Measurements from ENCODE around the gene IL9.
"Not testable (repeated sequence)": the region's sequence is repeated elsewhere in the genome, so short reads cannot be mapped to it uniquely, and the experiment has no call there.

Gene IL9

DNA sequence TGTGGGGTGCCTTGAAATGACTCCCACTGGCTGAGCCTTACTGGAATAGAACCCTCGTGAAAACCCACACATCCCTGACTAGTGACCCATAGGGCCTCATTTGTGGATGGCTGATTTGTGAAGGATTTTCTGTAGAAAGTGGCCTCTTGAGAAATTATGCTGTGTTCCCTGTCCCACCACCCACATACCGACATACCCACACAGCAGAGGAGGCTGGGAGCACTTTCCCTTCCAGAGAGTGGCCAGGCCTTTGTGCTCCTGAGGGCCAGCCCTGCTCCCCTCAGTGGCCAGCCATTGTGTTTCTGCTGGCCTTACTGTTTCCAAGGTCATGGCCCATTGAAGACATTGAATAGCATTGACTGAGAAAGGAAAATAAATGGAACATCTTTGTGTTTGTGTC, 29.6 kb downstream of the IL9 start:
- no peak for DNase-seq (ENCODE audit: extremely low read depth, low read depth)
- TF ChIP-seq, protein P1, sequence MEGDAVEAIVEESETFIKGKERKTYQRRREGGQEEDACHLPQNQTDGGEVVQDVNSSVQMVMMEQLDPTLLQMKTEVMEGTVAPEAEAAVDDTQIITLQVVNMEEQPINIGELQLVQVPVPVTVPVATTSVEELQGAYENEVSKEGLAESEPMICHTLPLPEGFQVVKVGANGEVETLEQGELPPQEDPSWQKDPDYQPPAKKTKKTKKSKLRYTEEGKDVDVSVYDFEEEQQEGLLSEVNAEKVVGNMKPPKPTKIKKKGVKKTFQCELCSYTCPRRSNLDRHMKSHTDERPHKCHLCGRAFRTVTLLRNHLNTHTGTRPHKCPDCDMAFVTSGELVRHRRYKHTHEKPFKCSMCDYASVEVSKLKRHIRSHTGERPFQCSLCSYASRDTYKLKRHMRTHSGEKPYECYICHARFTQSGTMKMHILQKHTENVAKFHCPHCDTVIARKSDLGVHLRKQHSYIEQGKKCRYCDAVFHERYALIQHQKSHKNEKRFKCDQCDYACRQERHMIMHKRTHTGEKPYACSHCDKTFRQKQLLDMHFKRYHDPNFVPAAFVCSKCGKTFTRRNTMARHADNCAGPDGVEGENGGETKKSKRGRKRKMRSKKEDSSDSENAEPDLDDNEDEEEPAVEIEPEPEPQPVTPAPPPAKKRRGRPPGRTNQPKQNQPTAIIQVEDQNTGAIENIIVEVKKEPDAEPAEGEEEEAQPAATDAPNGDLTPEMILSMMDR (IDR thresholded peaks at IDR 0.05; ENCODE audit: low read depth, low read length, missing control alignments), result no peak
- no peak overlapping the region for H3K4me3 ChIP-seq (replicated peaks; ENCODE audit: low read depth, low read length)

DNA sequence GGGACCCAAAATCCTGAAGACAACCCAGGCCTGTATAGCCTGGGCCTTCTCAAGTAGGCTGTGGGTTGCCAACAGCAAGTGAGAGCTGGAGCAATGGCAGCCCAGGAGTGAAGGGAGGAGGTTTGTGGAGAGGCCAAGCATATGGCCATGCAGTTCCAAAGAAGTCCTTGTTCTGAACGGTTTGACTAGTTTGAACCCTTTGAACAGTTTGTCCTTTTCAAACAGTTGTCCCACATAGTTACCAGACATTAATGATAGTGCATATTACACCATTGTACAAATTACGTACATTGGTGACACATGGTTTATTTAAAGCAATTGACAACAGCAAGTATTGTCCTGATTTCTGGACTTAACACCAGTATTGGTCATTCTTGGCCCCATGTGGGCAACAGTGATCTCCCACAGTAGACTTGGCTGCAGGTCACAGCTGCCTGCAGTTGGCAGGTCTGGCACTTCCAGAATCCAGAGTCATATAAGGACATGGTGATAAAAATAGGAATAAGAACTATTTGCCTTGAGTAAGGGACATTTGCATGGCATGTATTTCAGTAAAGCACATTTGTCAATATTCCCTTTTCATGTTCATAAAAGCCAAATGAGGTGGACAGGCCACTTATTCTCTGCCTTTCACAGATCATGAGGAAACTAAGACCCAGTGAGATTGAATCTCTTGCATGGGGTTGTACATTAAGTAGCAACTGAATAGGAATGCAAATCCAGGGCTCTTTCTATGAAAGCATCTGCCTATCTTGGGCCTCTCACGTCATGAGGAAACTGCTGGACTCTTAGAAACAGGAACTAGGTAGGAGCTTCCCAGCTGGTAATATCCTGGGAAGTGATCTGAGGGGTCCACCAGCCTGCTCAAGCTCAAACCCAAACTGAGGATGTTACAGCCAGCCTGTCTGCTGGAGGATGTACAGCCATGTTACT, 30.9 kb downstream of the IL9 start:
- TF ChIP-seq, protein P1 (IDR thresholded peaks at IDR 0.05; ENCODE audit: low read depth, low read length, missing control alignments), result no peak
- H3K4me3 ChIP-seq (replicated peaks; ENCODE audit: low read depth, low read length), result no peak overlapping the region
- no peak for DNase-seq (ENCODE audit: extremely low read depth, low read depth)

DNA sequence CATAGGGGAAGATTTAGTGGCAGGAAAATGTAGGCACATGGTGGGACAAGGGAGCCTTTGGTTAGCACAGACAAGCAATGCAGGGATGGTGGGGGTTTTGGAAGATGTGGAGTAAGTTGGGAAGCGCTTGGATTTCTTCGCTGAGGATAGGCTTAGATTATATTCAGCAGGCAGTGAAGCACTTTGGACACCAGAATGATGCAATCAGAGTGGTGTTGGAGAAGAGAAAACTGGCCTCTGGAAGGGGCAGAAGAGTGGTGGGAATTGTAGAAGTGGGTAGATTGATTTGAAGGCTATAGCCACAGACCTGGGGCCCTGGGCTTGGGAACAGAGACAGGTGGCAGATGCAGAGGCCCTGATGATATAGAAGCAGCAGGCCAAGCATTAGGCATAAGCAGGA, 32.9 kb downstream of the IL9 start:
- H3K4me3 ChIP-seq (replicated peaks; ENCODE audit: low read depth, low read length), result no peak overlapping the region
- DNase-seq (ENCODE audit: extremely low read depth, low read depth), result no peak
- TF ChIP-seq, protein P1 (IDR thresholded peaks at IDR 0.05; ENCODE audit: low read depth, low read length, missing control alignments), result no peak

DNA sequence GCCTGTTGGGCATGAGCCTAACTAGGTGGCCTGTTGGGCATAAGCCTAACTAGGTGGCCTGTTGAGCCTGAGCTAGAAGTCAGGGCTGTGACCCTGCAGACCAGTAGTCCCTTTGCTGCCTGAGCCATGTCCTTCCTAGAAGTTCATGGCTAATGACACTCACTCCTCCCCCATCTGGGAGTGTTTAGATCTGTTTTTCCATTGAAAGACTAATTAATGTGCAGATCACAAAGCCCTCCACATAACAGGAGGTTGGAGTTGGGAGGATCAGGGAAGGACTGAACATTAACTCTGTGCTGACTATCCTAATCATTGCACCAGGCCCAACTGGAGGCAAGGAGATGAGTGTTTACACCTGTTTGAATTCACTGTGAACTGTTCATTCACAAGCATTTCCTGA, 33.6 kb downstream of the IL9 start:
- TF ChIP-seq, protein P1 (IDR thresholded peaks at IDR 0.05; ENCODE audit: low read depth, low read length, missing control alignments), result no peak
- no peak for DNase-seq (ENCODE audit: extremely low read depth, low read depth)
- no peak overlapping the region for H3K4me3 ChIP-seq (replicated peaks; ENCODE audit: low read depth, low read length)

DNA sequence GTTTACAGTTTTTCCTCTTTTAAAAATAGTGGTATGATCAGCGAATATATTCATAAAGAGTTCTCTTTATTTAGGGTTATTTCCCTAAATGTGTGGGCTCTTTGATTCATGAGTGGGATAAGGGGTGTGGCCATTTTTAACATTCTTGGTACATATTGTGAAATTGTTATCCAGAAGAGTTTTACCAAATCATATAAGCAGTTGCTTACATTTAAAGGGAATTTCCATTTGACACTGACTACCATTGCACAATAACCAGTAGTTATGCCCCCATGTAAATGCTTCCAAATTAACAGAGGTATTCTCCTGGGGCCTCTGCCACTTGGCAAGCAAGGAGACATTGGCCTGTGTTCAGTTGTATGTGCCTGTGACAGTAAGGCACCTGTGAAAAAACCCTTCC, 34.0 kb downstream of the IL9 start:
- DNase-seq (ENCODE audit: extremely low read depth, low read depth), result no peak
- TF ChIP-seq, protein P1 (IDR thresholded peaks at IDR 0.05; ENCODE audit: low read depth, low read length, missing control alignments), result no peak
- no peak overlapping the region for H3K4me3 ChIP-seq (replicated peaks; ENCODE audit: low read depth, low read length)

DNA sequence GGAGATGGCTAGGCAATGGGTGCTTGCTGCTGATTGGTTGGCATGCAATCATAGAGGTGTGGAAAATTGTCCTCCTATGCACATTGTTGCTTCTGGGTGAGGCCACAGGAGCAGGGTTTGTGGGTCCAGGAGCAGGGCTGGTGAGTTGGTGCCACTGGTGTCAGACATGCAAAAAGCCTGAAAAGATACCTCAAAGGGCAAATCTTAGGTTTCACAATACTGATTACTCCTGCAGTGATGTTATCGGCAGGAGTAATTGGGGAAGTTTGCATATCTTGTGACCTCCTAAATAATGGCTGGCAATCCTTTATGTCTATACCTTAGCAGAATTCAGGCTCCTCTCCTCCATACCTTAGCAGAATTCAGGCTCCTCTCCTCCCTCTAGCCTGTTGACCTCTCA, 36.0 kb downstream of the IL9 start:
- DNase-seq (ENCODE audit: extremely low read depth, low read depth), result no peak
- no peak overlapping the region for H3K4me3 ChIP-seq (replicated peaks; ENCODE audit: low read depth, low read length)
- TF ChIP-seq, protein P1 (IDR thresholded peaks at IDR 0.05; ENCODE audit: low read depth, low read length, missing control alignments), result no peak

DNA sequence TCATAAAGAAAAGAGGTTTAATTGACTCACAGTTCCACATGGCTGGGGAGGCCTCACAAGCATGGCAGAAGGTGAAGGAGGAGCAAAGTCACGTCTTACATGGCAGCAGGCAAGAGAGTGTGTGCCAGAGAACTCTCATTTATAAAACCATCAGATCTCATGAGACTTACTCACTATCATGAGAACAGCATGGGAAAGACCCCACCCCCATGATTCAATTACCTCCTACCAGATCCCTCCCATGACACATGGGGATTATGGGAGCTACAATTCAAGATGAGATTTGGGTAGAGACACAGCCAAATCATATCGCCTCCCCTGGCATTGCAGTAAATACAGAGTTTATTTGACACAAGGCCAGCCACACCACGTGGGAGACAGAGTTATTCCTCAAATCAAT, 36.5 kb downstream of the IL9 start:
- not testable (repeated sequence) for H3K4me3 ChIP-seq (replicated peaks; ENCODE audit: low read depth, low read length); DNase-seq (ENCODE audit: extremely low read depth, low read depth)

All from HFF-Myc (cell line).